ENCODE data around the gene WDR36. TPM values are rescaled to one million over a fixed set of nuclear protein-coding genes. Genes with fewer than 3 reads are reported as not detected.

Gene WDR36
- total and polyA plus RNA-seq, 2 donors: 11.8 to 30.1 TPM

GRCh38 chr5:111069839-111070238 lies 22.3 kb upstream of the WDR36 start:
- Histone ChIP-seq H3K4me1 (ENCODE audit: control insufficient read depth in 2 of 2, insufficient read depth in 2 of 2, low read length in 2 of 2) (peaks cover 0 to 15% of the 10 kb centered on the region in 2 donors), H3K4me3 (ENCODE audit: low read length in 2 of 2) (no peak overlapping the region), H3K27me3 (ENCODE audit: control insufficient read depth in 2 of 2, insufficient read depth in 1 of 2, low read length in 1 of 2) (peaks cover 43 to 82% of the 10 kb centered on the region in 2 donors), H3K27ac (ENCODE audit: low read depth in 1 of 2, low read length in 1 of 2) (no peak overlapping the region), H3K36me3 (ENCODE audit: control insufficient read depth in 2 of 2, insufficient read depth in 2 of 2, low read length in 1 of 2) (no peaks in the 10 kb centered on the region), H3K9me3 (ENCODE audit: control insufficient read depth in 2 of 2, insufficient read depth in 1 of 2, low read length in 1 of 2) (peaks cover 0 to 4% of the 10 kb centered on the region in 2 donors)
- no peak for DNase-seq (ENCODE audit: low read depth in 6 of 9, low spot score in 9 of 9)
- 48% methylated on average over 4 of the region's 4 CpGs for WGBS

- no peak overlapping the region for H3K4me3 ChIP-seq (ENCODE audit: low read length in 2 of 2)
These were observed 21.6 kb upstream of the WDR36 start for GRCh38 chr5:111070272-111071134.

GRCh38 chr5:111071413-111071812 lies 20.7 kb upstream of the WDR36 start, which contains the start of gene TSLP:
TSS of gene TSLP (plus strand) at chr5:111071713. CDS start at chr5:111071891, 178 bp downstream.
- no peak for DNase-seq (ENCODE audit: low read depth in 6 of 9, low spot score in 9 of 9)
- WGBS: 84% methylated on average over 4 of the region's 4 CpGs
- Histone ChIP-seq H3K27me3 (ENCODE audit: control insufficient read depth in 2 of 2, insufficient read depth in 1 of 2, low read length in 1 of 2) (peaks cover 40 to 83% of the 10 kb centered on the region in 2 donors), H3K9me3 (ENCODE audit: control insufficient read depth in 2 of 2, insufficient read depth in 1 of 2, low read length in 1 of 2) (peaks cover 0 to 4% of the 10 kb centered on the region in 2 donors), H3K4me1 (ENCODE audit: control insufficient read depth in 2 of 2, insufficient read depth in 2 of 2, low read length in 2 of 2) (peaks cover 0 to 15% of the 10 kb centered on the region in 2 donors), H3K36me3 (ENCODE audit: control insufficient read depth in 2 of 2, insufficient read depth in 2 of 2, low read length in 1 of 2) (no peaks in the 10 kb centered on the region), H3K4me3 (ENCODE audit: low read length in 2 of 2) (no peak within 1 kb of the TSS), H3K27ac (ENCODE audit: low read depth in 1 of 2, low read length in 1 of 2) (no peak within 1 kb of the TSS)

More at GRCh38 chr5:111070272-111071134, 21.6 kb upstream of the WDR36 start:
- peaks cover 0 to 4% of the 10 kb centered on the region in 2 donors for H3K9me3 ChIP-seq (ENCODE audit: control insufficient read depth in 2 of 2, insufficient read depth in 1 of 2, low read length in 1 of 2)
- WGBS: 7% methylated on average over 42 of the region's 42 CpGs
- H3K36me3 ChIP-seq (ENCODE audit: control insufficient read depth in 2 of 2, insufficient read depth in 2 of 2, low read length in 1 of 2): no peaks in the 10 kb centered on the region
- DNase-seq (ENCODE audit: low read depth in 6 of 9, low spot score in 9 of 9): peak in 2 of 9 donors; percentile 8 to 23
- H3K27me3 ChIP-seq (ENCODE audit: control insufficient read depth in 2 of 2, insufficient read depth in 1 of 2, low read length in 1 of 2): peaks cover 43 to 86% of the 10 kb centered on the region in 2 donors
- H3K27ac ChIP-seq (ENCODE audit: low read depth in 1 of 2, low read length in 1 of 2): no peak overlapping the region
- peaks cover 0 to 15% of the 10 kb centered on the region in 2 donors for H3K4me1 ChIP-seq (ENCODE audit: control insufficient read depth in 2 of 2, insufficient read depth in 2 of 2, low read length in 2 of 2)

GRCh38 chr5:111072949-111073682 lies 19.0 kb upstream of the WDR36 start:
- no peaks in the 10 kb centered on the region for H3K36me3 ChIP-seq (ENCODE audit: control insufficient read depth in 2 of 2, insufficient read depth in 2 of 2, low read length in 1 of 2)
- no peak overlapping the region for H3K27ac ChIP-seq (ENCODE audit: low read depth in 1 of 2, low read length in 1 of 2)
- H3K4me1 ChIP-seq (ENCODE audit: control insufficient read depth in 2 of 2, insufficient read depth in 2 of 2, low read length in 2 of 2): peaks cover 0 to 15% of the 10 kb centered on the region in 2 donors
- peak in 8 of 9 donors; percentile 9 to 77 (median 55) for DNase-seq (ENCODE audit: low read depth in 6 of 9, low spot score in 9 of 9)
- peak overlapping the region; percentile 37 to 44 for H3K4me3 ChIP-seq (ENCODE audit: low read length in 2 of 2)
- peaks cover 38 to 81% of the 10 kb centered on the region in 2 donors for H3K27me3 ChIP-seq (ENCODE audit: control insufficient read depth in 2 of 2, insufficient read depth in 1 of 2, low read length in 1 of 2)
- WGBS: 3% methylated on average over 44 of the region's 44 CpGs
- H3K9me3 ChIP-seq (ENCODE audit: control insufficient read depth in 2 of 2, insufficient read depth in 1 of 2, low read length in 1 of 2): peaks cover 0 to 4% of the 10 kb centered on the region in 2 donors

GRCh38 chr5:111074244-111074643 lies 17.9 kb upstream of the WDR36 start:
- H3K9me3 ChIP-seq (ENCODE audit: control insufficient read depth in 2 of 2, insufficient read depth in 1 of 2, low read length in 1 of 2): peaks cover 0 to 4% of the 10 kb centered on the region in 2 donors

GRCh38 chr5:111075520-111075919 lies 16.6 kb upstream of the WDR36 start:
- Histone ChIP-seq H3K4me3 (ENCODE audit: low read length in 2 of 2) (no peak overlapping the region), H3K9me3 (ENCODE audit: control insufficient read depth in 2 of 2, insufficient read depth in 1 of 2, low read length in 1 of 2) (peaks cover 0 to 4% of the 10 kb centered on the region in 2 donors), H3K27me3 (ENCODE audit: control insufficient read depth in 2 of 2, insufficient read depth in 1 of 2, low read length in 1 of 2) (peaks cover 25 to 59% of the 10 kb centered on the region in 2 donors), H3K36me3 (ENCODE audit: control insufficient read depth in 2 of 2, insufficient read depth in 2 of 2, low read length in 1 of 2) (no peaks in the 10 kb centered on the region), H3K4me1 (ENCODE audit: control insufficient read depth in 2 of 2, insufficient read depth in 2 of 2, low read length in 2 of 2) (peaks cover 0 to 11% of the 10 kb centered on the region in 2 donors), H3K27ac (ENCODE audit: low read depth in 1 of 2, low read length in 1 of 2) (no peak overlapping the region)
- no peak for DNase-seq (ENCODE audit: low read depth in 6 of 9, low spot score in 9 of 9)

More at GRCh38 chr5:111074244-111074643, 17.9 kb upstream of the WDR36 start:
- Histone ChIP-seq H3K4me1 (ENCODE audit: control insufficient read depth in 2 of 2, insufficient read depth in 2 of 2, low read length in 2 of 2) (peaks cover 0 to 15% of the 10 kb centered on the region in 2 donors), H3K4me3 (ENCODE audit: low read length in 2 of 2) (no peak overlapping the region), H3K27ac (ENCODE audit: low read depth in 1 of 2, low read length in 1 of 2) (no peak overlapping the region), H3K36me3 (ENCODE audit: control insufficient read depth in 2 of 2, insufficient read depth in 2 of 2, low read length in 1 of 2) (no peaks in the 10 kb centered on the region), H3K27me3 (ENCODE audit: control insufficient read depth in 2 of 2, insufficient read depth in 1 of 2, low read length in 1 of 2) (peaks cover 36 to 69% of the 10 kb centered on the region in 2 donors)
- WGBS: 86% methylated on average over 2 of the region's 2 CpGs
- no peak for DNase-seq (ENCODE audit: low read depth in 6 of 9, low spot score in 9 of 9)

- H3K4me1 ChIP-seq (ENCODE audit: control insufficient read depth in 2 of 2, insufficient read depth in 2 of 2, low read length in 2 of 2): peaks cover 0 to 8% of the 10 kb centered on the region in 2 donors
- no peak overlapping the region for H3K4me3 ChIP-seq (ENCODE audit: low read length in 2 of 2)
- peaks cover 19 to 54% of the 10 kb centered on the region in 2 donors for H3K27me3 ChIP-seq (ENCODE audit: control insufficient read depth in 2 of 2, insufficient read depth in 1 of 2, low read length in 1 of 2)
- peaks cover 0 to 4% of the 10 kb centered on the region in 2 donors for H3K9me3 ChIP-seq (ENCODE audit: control insufficient read depth in 2 of 2, insufficient read depth in 1 of 2, low read length in 1 of 2)
- DNase-seq (ENCODE audit: low read depth in 6 of 9, low spot score in 9 of 9): no peak
- H3K27ac ChIP-seq (ENCODE audit: low read depth in 1 of 2, low read length in 1 of 2): no peak overlapping the region
- no peaks in the 10 kb centered on the region for H3K36me3 ChIP-seq (ENCODE audit: control insufficient read depth in 2 of 2, insufficient read depth in 2 of 2, low read length in 1 of 2)
- WGBS: 96% methylated on average over 1 of the region's 1 CpG
These were observed 16.1 kb upstream of the WDR36 start for GRCh38 chr5:111076091-111076490.

GRCh38 chr5:111077678-111078077 lies 14.5 kb upstream of the WDR36 start:
- Histone ChIP-seq H3K36me3 (ENCODE audit: control insufficient read depth in 2 of 2, insufficient read depth in 2 of 2, low read length in 1 of 2) (no peaks in the 10 kb centered on the region), H3K27me3 (ENCODE audit: control insufficient read depth in 2 of 2, insufficient read depth in 1 of 2, low read length in 1 of 2) (peaks cover 4 to 38% of the 10 kb centered on the region in 2 donors), H3K4me1 (ENCODE audit: control insufficient read depth in 2 of 2, insufficient read depth in 2 of 2, low read length in 2 of 2) (peaks cover 0 to 8% of the 10 kb centered on the region in 2 donors), H3K9me3 (ENCODE audit: control insufficient read depth in 2 of 2, insufficient read depth in 1 of 2, low read length in 1 of 2) (peaks cover 0 to 4% of the 10 kb centered on the region in 2 donors), H3K27ac (ENCODE audit: low read depth in 1 of 2, low read length in 1 of 2) (no peak overlapping the region), H3K4me3 (ENCODE audit: low read length in 2 of 2) (no peak overlapping the region)
- 97% methylated on average over 2 of the region's 2 CpGs for WGBS
- no peak for DNase-seq (ENCODE audit: low read depth in 6 of 9, low spot score in 9 of 9)

Data from thymus (tissue), 11 donors.